HepG2 (cell line): Measurements from ENCODE around the gene COMP. TPM values are rescaled to one million over a fixed set of nuclear protein-coding genes. Genes with fewer than 3 reads are reported as not detected.

Experiments
- CHCHD3 ChIP-seq: sonication (generic); formaldehyde crosslinking; IDR thresholded peaks from 2 replicates; pipeline ENCODE4 v1.8.0; 2022; ENCODE audit warnings: mild to moderate bottlenecking, missing genetic modification reagents, moderate library complexity
- GATAD2A ChIP-seq: IDR thresholded peaks from 2 replicates; pipeline ENCODE4 v1.6.1; 2016
- HOXA5 ChIP-seq: sonication (generic); formaldehyde crosslinking; IDR thresholded peaks from 2 replicates; pipeline ENCODE4 v1.4.0; 2020; ENCODE audit warnings: missing genetic modification reagents
- IKZF1 ChIP-seq: fragments of 450-650 bp; IDR thresholded peaks from 2 replicates; pipeline ENCODE4 v1.7.1; 2016
- KDM5A ChIP-seq: fragments of 200-600 bp; sonication (generic); IDR thresholded peaks from 2 replicates; pipeline ENCODE4 v1.7.0; 2018; ENCODE audit warnings: antibody characterized with exemption, mild to moderate bottlenecking, low read length, borderline replicate concordance
- MIXL1 ChIP-seq: IDR thresholded peaks from 2 replicates; pipeline ENCODE4 v1.6.1; 2016
- MTA1 ChIP-seq: sonication (generic); formaldehyde crosslinking; IDR thresholded peaks from 2 replicates; pipeline ENCODE4 v1.4.0; 2020; ENCODE audit warnings: missing genetic modification reagents, mild to moderate bottlenecking, borderline replicate concordance
- NFIC ChIP-seq: IDR thresholded peaks from 2 replicates; pipeline ENCODE4 v1.6.1; 2012; ENCODE audit warnings: mild to moderate bottlenecking, low read length, inconsistent platforms
- POLR2A ChIP-seq, 2 experiments: IDR thresholded peaks; 2 replicates each; pipeline ENCODE4 v1.6.1; 2011; ENCODE audit warnings: low read depth in 2 of 2, low read length in 2 of 2, mild to moderate bottlenecking in 1 of 2, moderate library complexity in 1 of 2; ENCODE audit not compliant: insufficient read depth in 1 of 2
- RBAK ChIP-seq: sonication (generic); formaldehyde crosslinking; IDR thresholded peaks from 2 replicates; pipeline ENCODE4 v1.5.1; 2020; ENCODE audit warnings: mild to moderate bottlenecking, missing genetic modification reagents
- SMC3 ChIP-seq: IDR thresholded peaks from 2 replicates; pipeline ENCODE4 v1.6.1; 2011; ENCODE audit warnings: low read length, improper control_type of control experiment
- ZFAT ChIP-seq: sonication (generic); formaldehyde crosslinking; conservative IDR thresholded peaks from 2 replicates; pipeline ENCODE4 v1.8.1; 2023; ENCODE audit warnings: missing genetic modification reagents, inconsistent platforms
- ZNF530 ChIP-seq: sonication (generic); formaldehyde crosslinking; IDR thresholded peaks from 2 replicates; pipeline ENCODE4 v1.5.0; 2020; ENCODE audit warnings: low read depth, mild to moderate bottlenecking, missing genetic modification reagents
- ZNF567 ChIP-seq: sonication (generic); formaldehyde crosslinking; IDR thresholded peaks from 2 replicates; pipeline ENCODE4 v1.8.1; 2023; ENCODE audit warnings: mild to moderate bottlenecking, missing genetic modification reagents, borderline replicate concordance
- ZNF570 ChIP-seq: sonication (generic); formaldehyde crosslinking; IDR thresholded peaks from 2 replicates; pipeline ENCODE4 v1.4.0; 2020; ENCODE audit warnings: mild to moderate bottlenecking, missing genetic modification reagents, borderline replicate concordance
- ZNF776 ChIP-seq: sonication (generic); formaldehyde crosslinking; IDR thresholded peaks from 2 replicates; pipeline ENCODE4 v1.4.0; 2020; ENCODE audit warnings: mild to moderate bottlenecking, missing genetic modification reagents
- ZNF777 ChIP-seq: sonication (generic); formaldehyde crosslinking; IDR thresholded peaks from 2 replicates; pipeline ENCODE4 v1.4.0; 2020; ENCODE audit warnings: missing genetic modification reagents
- ZNF788 ChIP-seq: sonication (generic); formaldehyde crosslinking; IDR thresholded peaks from 2 replicates; pipeline ENCODE4 v1.5.0; 2020; ENCODE audit warnings: mild to moderate bottlenecking, missing genetic modification reagents, borderline replicate concordance
- ZSCAN25 ChIP-seq: sonication (generic); formaldehyde crosslinking; IDR thresholded peaks from 2 replicates; pipeline ENCODE4 v1.8.0; 2022; ENCODE audit warnings: mild to moderate bottlenecking, missing genetic modification reagents
- polyA plus RNA-seq, 8 experiments: library from polyadenylated mRNA; depleted of rRNA in 3 of 8; stranded (reverse) in 7 of 8; unstranded in 1 of 8; fragments of >200 nt; fragmentation: Illumina TruSeq in 4 of 8; extraction: Trizol in 4 of 8; gene quantifications; 2 replicates each; pipeline versions ENCODE4 v1.2.1 to v1.2.3, GENCODE V29; 2011 to 2016; ENCODE audit warnings: low read depth in 4 of 8, missing spikeins in 1 of 8, mixed read lengths in 1 of 8; ENCODE audit not compliant: insufficient read depth in 1 of 8
- total RNA-seq, 5 experiments: library from RNA; depleted of rRNA; stranded (reverse); fragments of >200 nt; fragmentation: Illumina TruSeq; extraction: Trizol; gene quantifications; 2 replicates each; pipeline ENCODE4 v1.2.3, GENCODE V29; 2016; ENCODE audit warnings: low read depth in 1 of 5
- TF ChIP-seq, protein P1 (sequence below): sonication (generic); formaldehyde crosslinking; IDR thresholded peaks from 2 replicates; pipeline ENCODE4 v1.4.0; 2020; ENCODE audit warnings: low read depth, missing genetic modification reagents
- TF ChIP-seq, protein P2 (sequence below): sonication (generic); formaldehyde crosslinking; IDR thresholded peaks from 2 replicates; pipeline ENCODE4 v1.5.1; 2020; ENCODE audit warnings: missing genetic modification reagents, mild to moderate bottlenecking, borderline replicate concordance
- TF ChIP-seq, protein P3 (sequence below): sonication (generic); formaldehyde crosslinking; IDR thresholded peaks from 2 replicates; pipeline ENCODE4 v1.5.0; 2020; ENCODE audit warnings: mild to moderate bottlenecking, missing genetic modification reagents
- TF ChIP-seq, protein P4 (sequence below): sonication (generic); formaldehyde crosslinking; IDR thresholded peaks from 2 replicates; pipeline ENCODE4 v1.4.0; 2020; ENCODE audit warnings: mild to moderate bottlenecking, missing genetic modification reagents
- TF ChIP-seq, protein P5 (sequence below): IDR thresholded peaks from 2 replicates; pipeline ENCODE4 v1.6.1; 2016; ENCODE audit warnings: missing genetic modification reagents, missing compliant biosample characterization

COMP gene
- total and polyA plus RNA-seq, 2 of the 13 experiments (the other 11 are each of a cell fraction or from before 2014, with no cell fraction given), result 0.04 to 0.13 TPM

DNA sequence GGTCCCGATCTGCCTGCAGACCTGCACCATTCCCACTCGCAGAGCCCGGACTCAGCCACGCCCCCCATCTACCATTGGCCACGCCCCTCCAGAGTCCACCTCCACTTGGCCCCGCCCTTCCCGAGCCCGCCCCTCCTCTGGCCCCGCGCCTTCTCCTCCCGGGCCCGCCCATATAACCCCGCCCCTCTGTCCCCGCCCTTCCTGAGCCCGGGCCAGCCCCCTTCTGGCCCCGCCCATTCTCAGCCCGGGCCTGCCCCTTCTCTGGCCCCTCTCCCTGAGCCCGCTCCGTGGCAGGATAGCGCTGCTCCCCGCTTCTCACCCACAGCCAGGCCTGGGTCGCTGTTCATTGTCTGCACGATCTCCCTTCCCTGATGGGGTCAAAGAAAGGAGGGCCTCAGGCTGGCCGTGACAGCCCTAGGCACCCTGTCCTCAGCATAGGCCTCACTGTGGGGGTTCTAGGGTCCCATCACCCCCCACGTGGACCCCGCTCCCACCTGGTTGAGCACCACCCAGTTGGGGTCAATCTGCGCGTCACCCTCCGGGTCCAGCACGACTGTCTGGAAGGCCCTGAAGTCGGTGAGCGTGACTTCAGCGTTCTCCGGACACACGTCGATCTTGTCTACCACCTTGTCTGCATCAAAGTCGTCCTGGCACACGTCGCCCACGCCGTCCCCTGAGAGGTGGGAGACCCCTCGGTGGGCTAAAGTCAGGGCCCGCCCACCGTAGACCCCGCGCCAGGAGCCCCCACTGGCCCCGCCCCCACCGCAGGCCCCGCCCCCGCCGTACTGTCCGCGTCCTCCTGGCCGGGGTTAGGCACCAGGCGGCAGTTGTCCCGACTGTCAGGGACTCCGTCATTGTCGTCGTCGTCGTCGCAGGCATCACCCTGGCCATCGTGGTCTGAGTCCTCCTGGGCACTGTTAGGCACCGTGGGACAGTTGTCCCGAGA lies 5.7 kb downstream of the COMP start (continued):
- TF ChIP-seq ZFAT (no peak), HOXA5 (CRISPR knock-in tag) (no peak), MIXL1 (CRISPR knock-in tag) (no peak), ZNF777 (peak; percentile 65; the same call in 1 of the 2 replicates), ZNF788 (no peak), ZNF776 (CRISPR knock-in tag) (0 out of 2 replicates have a peak, but pooled peaks have one; percentile 7), MTA1 (CRISPR knock-in tag) (no peak), POLR2A (IDR thresholded peaks at IDR 0.05; ENCODE audit: insufficient read depth in 1 of 2, low read depth in 2 of 2, low read length in 2 of 2) (no peak), IKZF1 (no peak), ZSCAN25 (CRISPR knock-in tag) (no peak), GATAD2A (CRISPR knock-in tag) (peak; percentile 16; the same call in 1 of the 2 replicates), SMC3 (no peak), KDM5A (no peak), ZNF570 (CRISPR knock-in tag) (no peak), RBAK (CRISPR knock-in tag) (no peak), ZNF567 (CRISPR knock-in tag) (no peak), ZNF530 (CRISPR knock-in tag) (no peak), NFIC (no peak), CHCHD3 (no peak)
- TF ChIP-seq, protein P1, sequence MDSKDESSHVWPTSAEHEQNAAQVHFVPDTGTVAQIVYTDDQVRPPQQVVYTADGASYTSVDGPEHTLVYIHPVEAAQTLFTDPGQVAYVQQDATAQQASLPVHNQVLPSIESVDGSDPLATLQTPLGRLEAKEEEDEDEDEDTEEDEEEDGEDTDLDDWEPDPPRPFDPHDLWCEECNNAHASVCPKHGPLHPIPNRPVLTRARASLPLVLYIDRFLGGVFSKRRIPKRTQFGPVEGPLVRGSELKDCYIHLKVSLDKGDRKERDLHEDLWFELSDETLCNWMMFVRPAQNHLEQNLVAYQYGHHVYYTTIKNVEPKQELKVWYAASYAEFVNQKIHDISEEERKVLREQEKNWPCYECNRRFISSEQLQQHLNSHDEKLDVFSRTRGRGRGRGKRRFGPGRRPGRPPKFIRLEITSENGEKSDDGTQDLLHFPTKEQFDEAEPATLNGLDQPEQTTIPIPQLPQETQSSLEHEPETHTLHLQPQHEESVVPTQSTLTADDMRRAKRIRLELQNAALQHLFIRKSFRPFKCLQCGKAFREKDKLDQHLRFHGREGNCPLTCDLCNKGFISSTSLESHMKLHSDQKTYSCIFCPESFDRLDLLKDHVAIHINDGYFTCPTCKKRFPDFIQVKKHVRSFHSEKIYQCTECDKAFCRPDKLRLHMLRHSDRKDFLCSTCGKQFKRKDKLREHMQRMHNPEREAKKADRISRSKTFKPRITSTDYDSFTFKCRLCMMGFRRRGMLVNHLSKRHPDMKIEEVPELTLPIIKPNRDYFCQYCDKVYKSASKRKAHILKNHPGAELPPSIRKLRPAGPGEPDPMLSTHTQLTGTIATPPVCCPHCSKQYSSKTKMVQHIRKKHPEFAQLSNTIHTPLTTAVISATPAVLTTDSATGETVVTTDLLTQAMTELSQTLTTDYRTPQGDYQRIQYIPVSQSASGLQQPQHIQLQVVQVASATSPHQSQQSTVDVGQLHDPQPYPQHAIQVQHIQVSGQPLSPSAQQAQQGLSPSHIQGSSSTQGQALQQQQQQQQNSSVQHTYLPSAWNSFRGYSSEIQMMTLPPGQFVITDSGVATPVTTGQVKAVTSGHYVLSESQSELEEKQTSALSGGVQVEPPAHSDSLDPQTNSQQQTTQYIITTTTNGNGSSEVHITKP (CRISPR knock-in tag), result no peak
- TF ChIP-seq, protein P2, sequence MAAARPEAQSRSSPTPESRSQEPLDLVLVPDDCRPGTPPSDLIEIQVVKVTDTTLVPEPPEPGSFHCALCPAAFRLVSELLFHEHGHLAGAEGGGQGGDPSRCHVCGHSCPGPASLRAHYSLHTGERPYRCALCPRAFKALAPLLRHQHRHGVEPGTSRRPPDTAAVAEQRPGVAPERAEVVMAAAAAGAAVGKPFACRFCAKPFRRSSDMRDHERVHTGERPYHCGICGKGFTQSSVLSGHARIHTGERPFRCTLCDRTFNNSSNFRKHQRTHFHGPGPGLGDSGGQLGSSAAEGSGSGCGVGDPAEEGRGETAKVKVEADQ (CRISPR knock-in tag), result no peak
- TF ChIP-seq, protein P3, sequence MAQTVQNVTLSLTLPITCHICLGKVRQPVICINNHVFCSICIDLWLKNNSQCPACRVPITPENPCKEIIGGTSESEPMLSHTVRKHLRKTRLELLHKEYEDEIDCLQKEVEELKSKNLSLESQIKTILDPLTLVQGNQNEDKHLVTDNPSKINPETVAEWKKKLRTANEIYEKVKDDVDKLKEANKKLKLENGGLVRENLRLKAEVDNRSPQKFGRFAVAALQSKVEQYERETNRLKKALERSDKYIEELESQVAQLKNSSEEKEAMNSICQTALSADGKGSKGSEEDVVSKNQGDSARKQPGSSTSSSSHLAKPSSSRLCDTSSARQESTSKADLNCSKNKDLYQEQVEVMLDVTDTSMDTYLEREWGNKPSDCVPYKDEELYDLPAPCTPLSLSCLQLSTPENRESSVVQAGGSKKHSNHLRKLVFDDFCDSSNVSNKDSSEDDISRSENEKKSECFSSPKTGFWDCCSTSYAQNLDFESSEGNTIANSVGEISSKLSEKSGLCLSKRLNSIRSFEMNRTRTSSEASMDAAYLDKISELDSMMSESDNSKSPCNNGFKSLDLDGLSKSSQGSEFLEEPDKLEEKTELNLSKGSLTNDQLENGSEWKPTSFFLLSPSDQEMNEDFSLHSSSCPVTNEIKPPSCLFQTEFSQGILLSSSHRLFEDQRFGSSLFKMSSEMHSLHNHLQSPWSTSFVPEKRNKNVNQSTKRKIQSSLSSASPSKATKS (CRISPR knock-in tag), result no peak
- TF ChIP-seq, protein P4, sequence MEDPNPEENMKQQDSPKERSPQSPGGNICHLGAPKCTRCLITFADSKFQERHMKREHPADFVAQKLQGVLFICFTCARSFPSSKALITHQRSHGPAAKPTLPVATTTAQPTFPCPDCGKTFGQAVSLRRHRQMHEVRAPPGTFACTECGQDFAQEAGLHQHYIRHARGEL (CRISPR knock-in tag), result no peak
- TF ChIP-seq, protein P5, sequence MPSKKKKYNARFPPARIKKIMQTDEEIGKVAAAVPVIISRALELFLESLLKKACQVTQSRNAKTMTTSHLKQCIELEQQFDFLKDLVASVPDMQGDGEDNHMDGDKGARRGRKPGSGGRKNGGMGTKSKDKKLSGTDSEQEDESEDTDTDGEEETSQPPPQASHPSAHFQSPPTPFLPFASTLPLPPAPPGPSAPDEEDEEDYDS (CRISPR knock-in tag), result no peak; the same call in 1 of the 2 replicates
